ENCODE data around the gene RGS3.

- TF ChIP-seq ZBTB33 (CRISPR knock-in tag; IDR thresholded peaks at IDR 0.05) (no peak), HOXA7 (CRISPR knock-in tag; IDR thresholded peaks at IDR 0.05) (no peak), GATAD2A (CRISPR knock-in tag; IDR thresholded peaks at IDR 0.05) (no peak), ZSCAN20 (CRISPR knock-in tag; IDR thresholded peaks at IDR 0.05; ENCODE audit: borderline replicate concordance) (no peak), YY1 (IDR thresholded peaks at IDR 0.05; ENCODE audit: insufficient read depth, insufficient replicate concordance, low read depth, low read length) (no peak), THAP9 (CRISPR knock-in tag; IDR thresholded peaks at IDR 0.05; ENCODE audit: borderline replicate concordance) (no peak), RXRB (CRISPR knock-in tag; IDR thresholded peaks at IDR 0.05; ENCODE audit: borderline replicate concordance) (no peak), ZNF572 (CRISPR knock-in tag; IDR thresholded peaks at IDR 0.05) (no peak), SOX5 (CRISPR knock-in tag; IDR thresholded peaks at IDR 0.05; ENCODE audit: borderline replicate concordance) (no peak), HMGXB3 (CRISPR knock-in tag; IDR thresholded peaks at IDR 0.05; ENCODE audit: borderline replicate concordance) (no peak)
These were observed 104.5 kb downstream of the RGS3 start for GRCh38 chr9:113568081-113568435.
